ENCODE data around the gene FRAS1.
"Not testable (repeated sequence)": the region's sequence is repeated elsewhere in the genome, so short reads cannot be mapped to it uniquely, and the experiment has no call there.

Gene FRAS1

GRCh38 chr4:78460368-78460767 lies 403.2 kb downstream of the FRAS1 start:
- Histone ChIP-seq H3K4me2 (ENCODE audit: insufficient read depth, low read length) (no peak overlapping the region), H2AFZ (ENCODE audit: low read depth, low read length) (no peak overlapping the region), H3K4me3 (ENCODE audit: low read depth in 1 of 2, low read length in 2 of 2) (no peak overlapping the region), H3K36me3 (ENCODE audit: insufficient read depth, low read length) (no peaks in the 10 kb centered on the region), H4K20me1 (ENCODE audit: insufficient read depth, low read length) (no peaks in the 10 kb centered on the region), H3K27me3 (ENCODE audit: insufficient read depth, low read length, poor library complexity) (no peaks in the 10 kb centered on the region), H3K9ac (ENCODE audit: low read depth, low read length) (no peak overlapping the region), H3K27ac (ENCODE audit: low read length) (no peak overlapping the region), H3K4me1 (ENCODE audit: insufficient read depth, low read length) (no peaks in the 10 kb centered on the region), H3K9me3 (ENCODE audit: insufficient read depth, low read length, severe bottlenecking) (no peaks in the 10 kb centered on the region), H3K79me2 (ENCODE audit: insufficient read depth, low read length) (no peaks in the 10 kb centered on the region)
- no peak for ATAC-seq (ENCODE audit: insufficient read depth, low read depth)
- DNase-seq, result no peak
- TF ChIP-seq EZH2 (IDR thresholded peaks at IDR 0.05; ENCODE audit: borderline replicate concordance, low read depth, low read length, severe bottlenecking) (no peak), CTCF (IDR thresholded peaks at IDR 0.05; ENCODE audit: borderline replicate concordance, extremely low read depth, low read length, poor library complexity, severe bottlenecking) (no peak)

- Histone ChIP-seq H3K36me3 (ENCODE audit: insufficient read depth, low read length) (no peaks in the 10 kb centered on the region), H4K20me1 (ENCODE audit: insufficient read depth, low read length) (no peaks in the 10 kb centered on the region), H3K9ac (ENCODE audit: low read depth, low read length) (no peak overlapping the region)
Measured at GRCh38 chr4:78464265-78464664, 407.1 kb downstream of the FRAS1 start.

GRCh38 chr4:78467223-78467622 lies 410.1 kb downstream of the FRAS1 start:
- not testable (repeated sequence) for H3K9me3 ChIP-seq (ENCODE audit: insufficient read depth, low read length, severe bottlenecking); H3K36me3 ChIP-seq (ENCODE audit: insufficient read depth, low read length); H3K4me2 ChIP-seq (ENCODE audit: insufficient read depth, low read length); H3K27ac ChIP-seq (ENCODE audit: low read length); H3K4me3 ChIP-seq (ENCODE audit: low read depth in 1 of 2, low read length in 2 of 2); H3K79me2 ChIP-seq (ENCODE audit: insufficient read depth, low read length); DNase-seq; H3K9ac ChIP-seq (ENCODE audit: low read depth, low read length); H3K27me3 ChIP-seq (ENCODE audit: insufficient read depth, low read length, poor library complexity); H2AFZ ChIP-seq (ENCODE audit: low read depth, low read length); ATAC-seq (ENCODE audit: insufficient read depth, low read depth); H4K20me1 ChIP-seq (ENCODE audit: insufficient read depth, low read length); H3K4me1 ChIP-seq (ENCODE audit: insufficient read depth, low read length)

More at GRCh38 chr4:78464265-78464664, 407.1 kb downstream of the FRAS1 start:
- Histone ChIP-seq H3K4me1 (ENCODE audit: insufficient read depth, low read length) (no peaks in the 10 kb centered on the region), H3K79me2 (ENCODE audit: insufficient read depth, low read length) (no peaks in the 10 kb centered on the region), H3K9me3 (ENCODE audit: insufficient read depth, low read length, severe bottlenecking) (no peaks in the 10 kb centered on the region), H3K27ac (ENCODE audit: low read length) (no peak overlapping the region), H2AFZ (ENCODE audit: low read depth, low read length) (no peak overlapping the region), H3K4me3 (ENCODE audit: low read depth in 1 of 2, low read length in 2 of 2) (no peak overlapping the region), H3K27me3 (ENCODE audit: insufficient read depth, low read length, poor library complexity) (no peaks in the 10 kb centered on the region), H3K4me2 (ENCODE audit: insufficient read depth, low read length) (no peak overlapping the region)
- TF ChIP-seq EZH2 (IDR thresholded peaks at IDR 0.05; ENCODE audit: borderline replicate concordance, low read depth, low read length, severe bottlenecking) (no peak), CTCF (IDR thresholded peaks at IDR 0.05; ENCODE audit: borderline replicate concordance, extremely low read depth, low read length, poor library complexity, severe bottlenecking) (no peak)
- ATAC-seq (ENCODE audit: insufficient read depth, low read depth) (no peak), DNase-seq (no peak)

DNA sequence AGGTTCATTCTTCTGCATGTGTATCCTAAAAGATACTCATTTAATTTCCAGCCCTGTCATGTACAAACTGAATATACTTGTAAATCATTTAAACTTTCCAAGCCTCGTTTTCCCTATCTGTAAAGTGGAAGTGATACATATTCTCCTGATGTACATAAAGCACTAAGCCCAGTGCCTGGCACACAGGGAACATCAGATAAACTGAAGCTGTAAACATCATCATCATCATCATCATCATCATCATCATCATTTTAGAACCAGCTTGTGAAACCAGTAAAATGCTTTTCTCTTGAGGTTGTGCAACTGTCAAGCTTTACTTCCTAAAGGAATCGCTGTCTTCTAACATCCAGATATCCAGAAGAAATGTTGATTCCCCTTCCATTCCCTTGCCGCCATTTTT lies 411.1 kb downstream of the FRAS1 start:
- Histone ChIP-seq H3K9me3 (ENCODE audit: insufficient read depth, low read length, severe bottlenecking) (no peaks in the 10 kb centered on the region), H2AFZ (ENCODE audit: low read depth, low read length) (no peak overlapping the region), H3K9ac (ENCODE audit: low read depth, low read length) (no peak overlapping the region), H3K27ac (ENCODE audit: low read length) (no peak overlapping the region), H3K36me3 (ENCODE audit: insufficient read depth, low read length) (no peaks in the 10 kb centered on the region), H3K4me3 (ENCODE audit: low read depth in 1 of 2, low read length in 2 of 2) (no peak overlapping the region), H3K4me2 (ENCODE audit: insufficient read depth, low read length) (no peak overlapping the region), H4K20me1 (ENCODE audit: insufficient read depth, low read length) (no peaks in the 10 kb centered on the region), H3K4me1 (ENCODE audit: insufficient read depth, low read length) (no peaks in the 10 kb centered on the region), H3K79me2 (ENCODE audit: insufficient read depth, low read length) (no peaks in the 10 kb centered on the region), H3K27me3 (ENCODE audit: insufficient read depth, low read length, poor library complexity) (no peaks in the 10 kb centered on the region)
- TF ChIP-seq CTCF (IDR thresholded peaks at IDR 0.05; ENCODE audit: borderline replicate concordance, extremely low read depth, low read length, poor library complexity, severe bottlenecking), result no peak
- TF ChIP-seq EZH2 (IDR thresholded peaks at IDR 0.05; ENCODE audit: borderline replicate concordance, low read depth, low read length, severe bottlenecking), result no peak
- DNase-seq (no peak), ATAC-seq (ENCODE audit: insufficient read depth, low read depth) (no peak)

Data from DND-41 (cell line).